Suprapubic skin (tissue), 3 donors: ENCODE measurements around the gene DOCK11.

Experiments
- CTCF ChIP-seq, 2 donors: fragments of 200-600 bp in 1 of 2; fragments of 450-650 bp in 1 of 2; sonication (generic) in 1 of 2; IDR thresholded peaks; one replicate each; pipeline ENCODE4 v1.5.1; 2016 to 2019; ENCODE audit warnings: antibody characterized with exemption in 2 of 2, mild to moderate bottlenecking in 1 of 2, moderate library complexity in 1 of 2
- EP300 ChIP-seq: sonication (generic); formaldehyde crosslinking; IDR thresholded peaks from one replicate; pipeline ENCODE4 v1.6.1; 2017; ENCODE audit warnings: antibody characterized with exemption

DNA sequence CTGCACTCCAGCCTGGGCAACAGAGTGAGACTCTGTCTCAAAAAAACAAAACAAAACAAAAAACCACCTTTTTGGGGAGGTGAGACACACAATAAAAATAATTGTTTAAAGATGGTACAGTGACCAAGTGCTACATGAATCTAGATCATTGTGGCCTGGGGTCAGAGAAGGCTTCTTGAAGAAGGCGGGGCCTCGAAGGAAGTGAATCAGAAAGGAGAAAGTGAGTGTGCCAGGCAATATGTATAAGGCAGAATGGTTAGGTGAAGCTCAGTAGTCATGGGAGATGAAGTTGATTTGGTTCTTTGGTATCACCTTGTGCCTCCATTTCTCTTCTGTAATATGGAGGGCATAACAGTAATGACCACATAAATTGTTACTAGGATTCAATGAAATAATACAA is 58.9 kb downstream of the DOCK11 start:
- TF ChIP-seq EP300 (no peak), CTCF (IDR thresholded peaks at IDR 0.05) (no peak)
